ENCODE results near the gene UPK3B. TPM values are rescaled to one million over a fixed set of nuclear protein-coding genes. Genes with fewer than 3 reads are reported as not detected.

Gene UPK3B
- total and polyA plus RNA-seq, 2 of the 13 experiments (the other 11 are each of a cell fraction or from before 2014, with no cell fraction given), result not detected

DNA sequence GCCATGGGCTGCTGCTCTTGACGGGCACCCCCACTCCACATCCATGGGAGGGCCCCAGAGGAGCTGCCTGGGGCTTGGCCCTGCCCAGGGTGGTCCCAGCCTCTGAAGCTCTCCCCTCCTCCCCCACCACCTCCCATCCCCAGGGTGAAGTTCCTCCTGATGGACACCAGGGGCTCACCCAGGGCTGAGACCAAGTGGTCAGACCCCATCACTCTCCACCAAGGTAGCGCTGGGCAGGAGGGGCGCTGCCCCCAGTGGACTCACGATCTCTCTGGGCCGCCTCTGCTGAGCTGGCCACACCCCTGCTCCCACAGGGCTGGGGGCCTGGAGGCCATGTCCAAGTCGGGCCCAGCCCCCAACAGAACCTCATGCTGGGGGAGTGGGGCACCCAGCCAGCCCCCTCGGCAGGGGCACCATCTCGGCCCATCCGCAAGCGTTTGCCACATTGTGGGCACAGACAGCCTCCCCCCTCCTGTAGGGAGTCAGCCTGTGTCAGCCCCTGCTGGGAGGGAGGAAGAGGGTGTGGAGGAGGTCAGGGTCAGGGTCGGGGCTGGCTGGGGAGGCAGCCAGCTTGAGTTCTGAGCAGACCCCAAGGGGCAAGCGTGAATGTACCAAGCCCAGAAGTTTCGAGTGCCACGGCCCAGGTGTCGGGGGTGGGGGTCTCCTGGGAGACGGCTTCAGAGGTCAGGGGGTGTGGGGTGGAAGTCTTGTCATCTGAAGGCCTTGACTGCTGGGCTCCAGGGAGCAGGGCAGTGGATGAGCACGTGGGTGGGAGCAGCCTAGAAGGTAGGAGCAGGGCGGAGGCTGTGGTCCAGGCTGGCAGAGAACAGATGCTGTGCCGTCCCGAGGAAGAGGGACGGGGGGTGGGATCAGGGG is 2.8 kb downstream of the UPK3B start (continued):
- TF ChIP-seq, protein P1, sequence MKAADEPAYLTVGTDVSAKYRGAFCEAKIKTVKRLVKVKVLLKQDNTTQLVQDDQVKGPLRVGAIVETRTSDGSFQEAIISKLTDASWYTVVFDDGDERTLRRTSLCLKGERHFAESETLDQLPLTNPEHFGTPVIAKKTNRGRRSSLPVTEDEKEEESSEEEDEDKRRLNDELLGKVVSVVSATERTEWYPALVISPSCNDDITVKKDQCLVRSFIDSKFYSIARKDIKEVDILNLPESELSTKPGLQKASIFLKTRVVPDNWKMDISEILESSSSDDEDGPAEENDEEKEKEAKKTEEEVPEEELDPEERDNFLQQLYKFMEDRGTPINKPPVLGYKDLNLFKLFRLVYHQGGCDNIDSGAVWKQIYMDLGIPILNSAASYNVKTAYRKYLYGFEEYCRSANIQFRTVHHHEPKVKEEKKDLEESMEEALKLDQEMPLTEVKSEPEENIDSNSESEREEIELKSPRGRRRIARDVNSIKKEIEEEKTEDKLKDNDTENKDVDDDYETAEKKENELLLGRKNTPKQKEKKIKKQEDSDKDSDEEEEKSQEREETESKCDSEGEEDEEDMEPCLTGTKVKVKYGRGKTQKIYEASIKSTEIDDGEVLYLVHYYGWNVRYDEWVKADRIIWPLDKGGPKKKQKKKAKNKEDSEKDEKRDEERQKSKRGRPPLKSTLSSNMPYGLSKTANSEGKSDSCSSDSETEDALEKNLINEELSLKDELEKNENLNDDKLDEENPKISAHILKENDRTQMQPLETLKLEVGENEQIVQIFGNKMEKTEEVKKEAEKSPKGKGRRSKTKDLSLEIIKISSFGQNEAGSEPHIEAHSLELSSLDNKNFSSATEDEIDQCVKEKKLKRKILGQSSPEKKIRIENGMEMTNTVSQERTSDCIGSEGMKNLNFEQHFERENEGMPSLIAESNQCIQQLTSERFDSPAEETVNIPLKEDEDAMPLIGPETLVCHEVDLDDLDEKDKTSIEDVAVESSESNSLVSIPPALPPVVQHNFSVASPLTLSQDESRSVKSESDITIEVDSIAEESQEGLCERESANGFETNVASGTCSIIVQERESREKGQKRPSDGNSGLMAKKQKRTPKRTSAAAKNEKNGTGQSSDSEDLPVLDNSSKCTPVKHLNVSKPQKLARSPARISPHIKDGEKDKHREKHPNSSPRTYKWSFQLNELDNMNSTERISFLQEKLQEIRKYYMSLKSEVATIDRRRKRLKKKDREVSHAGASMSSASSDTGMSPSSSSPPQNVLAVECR (CRISPR knock-in tag; IDR thresholded peaks at IDR 0.05; ENCODE audit: borderline replicate concordance), result no peak; the same call in 1 of the 2 replicates
- TF ChIP-seq ZNF317 (CRISPR knock-in tag; IDR thresholded peaks at IDR 0.05) (no peak), HHEX (CRISPR knock-in tag; IDR thresholded peaks at IDR 0.05) (no peak), ZNF713 (CRISPR knock-in tag; IDR thresholded peaks at IDR 0.05) (no peak), SUZ12 (IDR thresholded peaks at IDR 0.05; ENCODE audit: low read depth, low read length) (no peak), ZNF766 (CRISPR knock-in tag; IDR thresholded peaks at IDR 0.05; ENCODE audit: borderline replicate concordance) (no peak), ZNF878 (CRISPR knock-in tag; IDR thresholded peaks at IDR 0.05) (no peak), RFX1 (IDR thresholded peaks at IDR 0.05) (no peak), ZNF20 (CRISPR knock-in tag; IDR thresholded peaks at IDR 0.05) (no peak), KLF15 (CRISPR knock-in tag; IDR thresholded peaks at IDR 0.05; ENCODE audit: borderline replicate concordance) (no peak), MXI1 (IDR thresholded peaks at IDR 0.05; ENCODE audit: borderline replicate concordance, low read depth, low read length) (no peak), ZFX (CRISPR knock-in tag; IDR thresholded peaks at IDR 0.05; ENCODE audit: low read depth) (peak; percentile 57), MEIS1 (CRISPR knock-in tag; IDR thresholded peaks at IDR 0.05; ENCODE audit: borderline replicate concordance) (no peak; the same call in 1 of the 2 replicates), ZNF331 (CRISPR knock-in tag; IDR thresholded peaks at IDR 0.05) (no peak), ZNF224 (CRISPR knock-in tag; IDR thresholded peaks at IDR 0.05) (no peak), RFX5 (IDR thresholded peaks at IDR 0.05; ENCODE audit: low read depth, low read length) (no peak), ZNF891 (CRISPR knock-in tag; IDR thresholded peaks at IDR 0.05) (0 out of 2 replicates have a peak, but pooled peaks have one; percentile 17), ZNF451 (CRISPR knock-in tag; IDR thresholded peaks at IDR 0.05) (0 out of 2 replicates have a peak, but pooled peaks have one; percentile 34), SSRP1 (CRISPR knock-in tag; IDR thresholded peaks at IDR 0.05) (no peak)
- TF ChIP-seq, protein P2, sequence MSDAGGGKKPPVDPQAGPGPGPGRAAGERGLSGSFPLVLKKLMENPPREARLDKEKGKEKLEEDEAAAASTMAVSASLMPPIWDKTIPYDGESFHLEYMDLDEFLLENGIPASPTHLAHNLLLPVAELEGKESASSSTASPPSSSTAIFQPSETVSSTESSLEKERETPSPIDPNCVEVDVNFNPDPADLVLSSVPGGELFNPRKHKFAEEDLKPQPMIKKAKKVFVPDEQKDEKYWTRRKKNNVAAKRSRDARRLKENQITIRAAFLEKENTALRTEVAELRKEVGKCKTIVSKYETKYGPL (CRISPR knock-in tag; IDR thresholded peaks at IDR 0.05), result no peak
- TF ChIP-seq, protein P3, sequence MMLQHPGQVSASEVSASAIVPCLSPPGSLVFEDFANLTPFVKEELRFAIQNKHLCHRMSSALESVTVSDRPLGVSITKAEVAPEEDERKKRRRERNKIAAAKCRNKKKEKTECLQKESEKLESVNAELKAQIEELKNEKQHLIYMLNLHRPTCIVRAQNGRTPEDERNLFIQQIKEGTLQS (CRISPR knock-in tag; IDR thresholded peaks at IDR 0.05), result no peak
- TF ChIP-seq, protein P4, sequence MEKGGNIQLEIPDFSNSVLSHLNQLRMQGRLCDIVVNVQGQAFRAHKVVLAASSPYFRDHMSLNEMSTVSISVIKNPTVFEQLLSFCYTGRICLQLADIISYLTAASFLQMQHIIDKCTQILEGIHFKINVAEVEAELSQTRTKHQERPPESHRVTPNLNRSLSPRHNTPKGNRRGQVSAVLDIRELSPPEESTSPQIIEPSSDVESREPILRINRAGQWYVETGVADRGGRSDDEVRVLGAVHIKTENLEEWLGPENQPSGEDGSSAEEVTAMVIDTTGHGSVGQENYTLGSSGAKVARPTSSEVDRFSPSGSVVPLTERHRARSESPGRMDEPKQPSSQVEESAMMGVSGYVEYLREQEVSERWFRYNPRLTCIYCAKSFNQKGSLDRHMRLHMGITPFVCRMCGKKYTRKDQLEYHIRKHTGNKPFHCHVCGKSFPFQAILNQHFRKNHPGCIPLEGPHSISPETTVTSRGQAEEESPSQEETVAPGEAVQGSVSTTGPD (CRISPR knock-in tag; IDR thresholded peaks at IDR 0.05), result no peak
- TF ChIP-seq, protein P5, sequence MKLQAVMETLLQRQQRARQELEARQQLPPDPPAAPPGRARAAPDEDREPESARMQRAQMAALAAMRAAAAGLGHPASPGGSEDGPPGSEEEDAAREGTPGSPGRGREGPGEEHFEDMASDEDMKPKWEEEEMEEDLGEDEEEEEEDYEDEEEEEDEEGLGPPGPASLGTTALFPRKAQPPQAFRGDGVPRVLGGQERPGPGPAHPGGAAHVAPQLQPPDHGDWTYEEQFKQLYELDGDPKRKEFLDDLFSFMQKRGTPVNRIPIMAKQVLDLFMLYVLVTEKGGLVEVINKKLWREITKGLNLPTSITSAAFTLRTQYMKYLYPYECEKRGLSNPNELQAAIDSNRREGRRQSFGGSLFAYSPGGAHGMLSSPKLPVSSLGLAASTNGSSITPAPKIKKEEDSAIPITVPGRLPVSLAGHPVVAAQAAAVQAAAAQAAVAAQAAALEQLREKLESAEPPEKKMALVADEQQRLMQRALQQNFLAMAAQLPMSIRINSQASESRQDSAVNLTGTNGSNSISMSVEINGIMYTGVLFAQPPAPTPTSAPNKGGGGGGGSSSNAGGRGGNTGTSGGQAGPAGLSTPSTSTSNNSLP (IDR thresholded peaks at IDR 0.05; ENCODE audit: low read depth, low read length), result no peak

All from HepG2 (cell line).